SK-N-MC (cell line): ENCODE data around the gene DNAH1.

Experiments
- DNase-seq: peaks from one replicate; pipeline ENCODE4 v3.0.0-alpha.2; 2011; ENCODE audit warnings: low read depth, low spot score
- H3K27ac ChIP-seq: fragments of 200-600 bp; sonication (generic); 2 replicates; pipeline ENCODE4 v1.5.1; 2016; ENCODE audit warnings: mixed run types
- H3K36me3 ChIP-seq: fragments of 200-600 bp; sonication (generic); 2 replicates; pipeline ENCODE4 v1.6.1; 2017; ENCODE audit warnings: antibody characterized with exemption, low read length, mixed read lengths; ENCODE audit not compliant: insufficient read depth
- H3K4me3 ChIP-seq: fragments of 200-600 bp; sonication (generic); 2 replicates; pipeline ENCODE4 v1.5.1; 2016
- H3K9ac ChIP-seq: fragments of 200-600 bp; sonication (generic); 2 replicates; pipeline ENCODE4 v1.8.0; 2017; ENCODE audit warnings: mixed run types, mixed read lengths; ENCODE audit not compliant: insufficient read length
- H3K9me3 ChIP-seq: fragments of 200-600 bp; sonication (generic); 2 replicates; pipeline ENCODE4 v1.6.1; 2017; ENCODE audit warnings: low read depth, mild to moderate bottlenecking, antibody characterized with exemption, low read length, moderate library complexity, mixed read lengths
- EZH2 ChIP-seq: fragments of 200-600 bp; sonication (generic); IDR thresholded peaks from one replicate; pipeline ENCODE4 v1.6.1; 2017; ENCODE audit warnings: antibody characterized with exemption
- FOXP2 ChIP-seq: optimal IDR thresholded peaks from 2 replicates; pipeline ENCODE3; 2011; ENCODE audit warnings: mild to moderate bottlenecking, moderate library complexity; ENCODE audit not compliant: insufficient read depth; ENCODE audit errors: extremely low read length, control extremely low read depth
- POLR2AphosphoS5 ChIP-seq: IDR thresholded peaks from 2 replicates; pipeline ENCODE4 v1.6.1; 2012; ENCODE audit warnings: mild to moderate bottlenecking, low read depth, low read length, borderline replicate concordance

The DNAH1 gene

GRCh38 chr3:52345521-52346109 is 29.5 kb downstream of the DNAH1 start:
- no peaks in the 10 kb centered on the region for H3K9me3 ChIP-seq
- no peak for DNase-seq
- H3K4me3 ChIP-seq = no peak overlapping the region
- TF ChIP-seq FOXP2 = no peak
- no peak for TF ChIP-seq POLR2AphosphoS5
- H3K27ac ChIP-seq = no peak overlapping the region
- no peak overlapping the region for H3K9ac ChIP-seq
- H3K36me3 ChIP-seq = no peaks in the 10 kb centered on the region

GRCh38 chr3:52346623-52347530 is 30.8 kb downstream of the DNAH1 start:
- TF ChIP-seq EZH2 (no peak), POLR2AphosphoS5 (no peak), FOXP2 (no peak)
- H3K9me3 ChIP-seq = no peaks in the 10 kb centered on the region
- DNase-seq = no peak
- no peaks in the 10 kb centered on the region for H3K36me3 ChIP-seq
- H3K4me3 ChIP-seq = no peak overlapping the region
- H3K27ac ChIP-seq = no peak overlapping the region
- no peak overlapping the region for H3K9ac ChIP-seq

- Histone ChIP-seq H3K27ac (no peak overlapping the region), H3K4me3 (no peak overlapping the region), H3K9ac (no peak overlapping the region), H3K9me3 (no peaks in the 10 kb centered on the region), H3K36me3 (no peaks in the 10 kb centered on the region)
- no peak for DNase-seq
- no peak for TF ChIP-seq EZH2
- no peak for TF ChIP-seq FOXP2
- no peak for TF ChIP-seq POLR2AphosphoS5
Observed at GRCh38 chr3:52347716-52348635, 31.9 kb downstream of the DNAH1 start.

- H3K9ac ChIP-seq = no peak overlapping the region
- H3K36me3 ChIP-seq = no peaks in the 10 kb centered on the region
- H3K9me3 ChIP-seq = no peaks in the 10 kb centered on the region
- H3K27ac ChIP-seq = no peak overlapping the region
- no peak overlapping the region for H3K4me3 ChIP-seq
- DNase-seq = no peak
- TF ChIP-seq POLR2AphosphoS5 = no peak
- no peak for TF ChIP-seq FOXP2
- TF ChIP-seq EZH2 = no peak
Observed at GRCh38 chr3:52349131-52349530, 33.0 kb downstream of the DNAH1 start.

GRCh38 chr3:52349611-52350395 is 33.7 kb downstream of the DNAH1 start:
- TF ChIP-seq FOXP2 (no peak), POLR2AphosphoS5 (no peak), EZH2 (no peak)

GRCh38 chr3:52350416-52350815 is 34.3 kb downstream of the DNAH1 start:
- Histone ChIP-seq H3K4me3 (no peak overlapping the region), H3K9ac (no peak overlapping the region), H3K27ac (no peak overlapping the region), H3K9me3 (no peaks in the 10 kb centered on the region), H3K36me3 (no peaks in the 10 kb centered on the region)
- no peak for DNase-seq
- TF ChIP-seq FOXP2 (no peak), EZH2 (no peak), POLR2AphosphoS5 (no peak)

More at GRCh38 chr3:52349611-52350395, 33.7 kb downstream of the DNAH1 start:
- DNase-seq = no peak
- Histone ChIP-seq H3K4me3 (no peak overlapping the region), H3K9ac (no peak overlapping the region), H3K36me3 (no peaks in the 10 kb centered on the region), H3K9me3 (no peaks in the 10 kb centered on the region), H3K27ac (no peak overlapping the region)

GRCh38 chr3:52350981-52351761 is 35.1 kb downstream of the DNAH1 start:
- H3K9ac ChIP-seq = no peak overlapping the region

More at GRCh38 chr3:52350981-52351761, 35.1 kb downstream of the DNAH1 start:
- H3K9me3 ChIP-seq = no peaks in the 10 kb centered on the region
- no peak overlapping the region for H3K27ac ChIP-seq
- H3K36me3 ChIP-seq = no peaks in the 10 kb centered on the region
- no peak overlapping the region for H3K4me3 ChIP-seq
- DNase-seq = no peak
- TF ChIP-seq FOXP2 (no peak), EZH2 (no peak), POLR2AphosphoS5 (no peak)
